Measurements from ENCODE around the gene CNOT4.

GRCh38 chr7:135538376-135538775, 28.5 kb upstream of the CNOT4 start:
- TF ChIP-seq POLR2AphosphoS5 (IDR thresholded peaks at IDR 0.05): no peak
- no peak for TF ChIP-seq CTCF (IDR thresholded peaks at IDR 0.05)
- TF ChIP-seq POLR2A (IDR thresholded peaks at IDR 0.05): no peak
